ENCODE measurements around the gene UVSSA.

UVSSA gene

GRCh38 chr4:1377606-1378261, 30.7 kb downstream of the UVSSA start:
- no peaks in the 10 kb centered on the region for H3K4me1 ChIP-seq (ENCODE audit: low read length)
- no peak overlapping the region for H3K27ac ChIP-seq (ENCODE audit: low read length)
- H2AFZ ChIP-seq (ENCODE audit: low read length): no peak overlapping the region
- no peaks in the 10 kb centered on the region for H4K20me1 ChIP-seq (ENCODE audit: insufficient read depth, low read length)
- no peaks in the 10 kb centered on the region for H3K79me2 ChIP-seq (ENCODE audit: low read length)
- H3K27me3 ChIP-seq (replicated peaks; ENCODE audit: insufficient read depth, low read length): no peaks in the 10 kb centered on the region
- H3K36me3 ChIP-seq (replicated peaks; ENCODE audit: insufficient read depth, low read length): no peaks in the 10 kb centered on the region
- H3K4me3 ChIP-seq (ENCODE audit: low read length): no peak overlapping the region
- no peaks in the 10 kb centered on the region for H3K9me3 ChIP-seq (replicated peaks; ENCODE audit: insufficient read depth, low read length)
- no peak overlapping the region for H3K4me2 ChIP-seq (ENCODE audit: low read depth, low read length)
- H3F3A ChIP-seq (ENCODE audit: insufficient read depth, low read length): no peaks in the 10 kb centered on the region
- TF ChIP-seq EZH2 (optimal IDR thresholded peaks at IDR 0.05; ENCODE audit: low read depth, low read length): no peak
- no peak for TF ChIP-seq CTCF (IDR thresholded peaks at IDR 0.05; ENCODE audit: low read length)
- no peak for TF ChIP-seq EZH2phosphoT487 (IDR thresholded peaks at IDR 0.05; ENCODE audit: low read length)
- DNase-seq: no peak
- no peaks in the 10 kb centered on the region for H3K9me2 ChIP-seq (replicated peaks; ENCODE audit: insufficient read depth, low read length)
- H3K9ac ChIP-seq (ENCODE audit: low read length): no peak overlapping the region

- no peak for DNase-seq
- Histone ChIP-seq H4K20me1 (ENCODE audit: insufficient read depth, low read length) (no peaks in the 10 kb centered on the region), H3K9me3 (replicated peaks; ENCODE audit: insufficient read depth, low read length) (no peaks in the 10 kb centered on the region), H2AFZ (ENCODE audit: low read length) (no peak overlapping the region), H3K79me2 (ENCODE audit: low read length) (no peaks in the 10 kb centered on the region), H3K4me2 (ENCODE audit: low read depth, low read length) (no peak overlapping the region), H3F3A (ENCODE audit: insufficient read depth, low read length) (no peaks in the 10 kb centered on the region), H3K36me3 (replicated peaks; ENCODE audit: insufficient read depth, low read length) (no peaks in the 10 kb centered on the region), H3K27me3 (replicated peaks; ENCODE audit: insufficient read depth, low read length) (no peaks in the 10 kb centered on the region), H3K4me3 (ENCODE audit: low read length) (no peak overlapping the region), H3K27ac (ENCODE audit: low read length) (no peak overlapping the region), H3K9ac (ENCODE audit: low read length) (no peak overlapping the region), H3K9me2 (replicated peaks; ENCODE audit: insufficient read depth, low read length) (no peaks in the 10 kb centered on the region), H3K4me1 (ENCODE audit: low read length) (no peaks in the 10 kb centered on the region)
- TF ChIP-seq EZH2 (optimal IDR thresholded peaks at IDR 0.05; ENCODE audit: low read depth, low read length): no peak
- no peak for TF ChIP-seq CTCF (IDR thresholded peaks at IDR 0.05; ENCODE audit: low read length)
- TF ChIP-seq EZH2phosphoT487 (IDR thresholded peaks at IDR 0.05; ENCODE audit: low read length): no peak
These were observed 31.7 kb downstream of the UVSSA start for GRCh38 chr4:1378559-1379231.

- H3K9me3 ChIP-seq (replicated peaks; ENCODE audit: insufficient read depth, low read length): no peaks in the 10 kb centered on the region
- no peak for DNase-seq
- no peaks in the 10 kb centered on the region for H4K20me1 ChIP-seq (ENCODE audit: insufficient read depth, low read length)
- H3K4me3 ChIP-seq (ENCODE audit: low read length): no peak overlapping the region
- H3K4me1 ChIP-seq (ENCODE audit: low read length): no peaks in the 10 kb centered on the region
- H3K9ac ChIP-seq (ENCODE audit: low read length): no peak overlapping the region
- no peak overlapping the region for H3K27ac ChIP-seq (ENCODE audit: low read length)
- no peaks in the 10 kb centered on the region for H3F3A ChIP-seq (ENCODE audit: insufficient read depth, low read length)
- no peaks in the 10 kb centered on the region for H3K79me2 ChIP-seq (ENCODE audit: low read length)
- H2AFZ ChIP-seq (ENCODE audit: low read length): no peak overlapping the region
- TF ChIP-seq CTCF (IDR thresholded peaks at IDR 0.05; ENCODE audit: low read length) (no peak), EZH2 (optimal IDR thresholded peaks at IDR 0.05; ENCODE audit: low read depth, low read length) (no peak), EZH2phosphoT487 (IDR thresholded peaks at IDR 0.05; ENCODE audit: low read length) (no peak)
- no peak overlapping the region for H3K4me2 ChIP-seq (ENCODE audit: low read depth, low read length)
- no peaks in the 10 kb centered on the region for H3K9me2 ChIP-seq (replicated peaks; ENCODE audit: insufficient read depth, low read length)
- H3K27me3 ChIP-seq (replicated peaks; ENCODE audit: insufficient read depth, low read length): no peaks in the 10 kb centered on the region
- no peaks in the 10 kb centered on the region for H3K36me3 ChIP-seq (replicated peaks; ENCODE audit: insufficient read depth, low read length)
These were observed 32.4 kb downstream of the UVSSA start for GRCh38 chr4:1379351-1379781.

All from MM.1S (cell line).